ENCODE data around the gene ZNF211.

DNA sequence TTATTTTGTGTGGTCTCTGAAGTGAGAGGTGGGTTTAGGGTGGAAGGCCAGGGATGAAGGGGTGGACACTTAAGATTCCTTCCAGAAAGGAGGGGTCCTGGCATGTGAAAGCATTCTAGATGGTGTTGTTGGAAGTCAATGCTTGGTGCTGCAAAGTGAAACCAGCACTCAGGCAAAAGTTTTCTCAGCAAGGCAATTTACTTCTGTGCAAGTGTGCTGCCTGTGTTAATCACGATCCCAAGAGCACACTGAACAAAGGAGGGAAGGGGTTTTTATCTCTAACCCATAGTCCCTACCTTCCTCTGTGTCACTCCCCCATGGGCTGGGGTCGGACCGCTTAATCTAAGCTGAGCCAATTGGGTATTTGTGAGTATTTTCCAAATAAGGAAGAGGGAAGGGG is 17.6 kb upstream of the ZNF211 start:
- TF ChIP-seq, protein P1, sequence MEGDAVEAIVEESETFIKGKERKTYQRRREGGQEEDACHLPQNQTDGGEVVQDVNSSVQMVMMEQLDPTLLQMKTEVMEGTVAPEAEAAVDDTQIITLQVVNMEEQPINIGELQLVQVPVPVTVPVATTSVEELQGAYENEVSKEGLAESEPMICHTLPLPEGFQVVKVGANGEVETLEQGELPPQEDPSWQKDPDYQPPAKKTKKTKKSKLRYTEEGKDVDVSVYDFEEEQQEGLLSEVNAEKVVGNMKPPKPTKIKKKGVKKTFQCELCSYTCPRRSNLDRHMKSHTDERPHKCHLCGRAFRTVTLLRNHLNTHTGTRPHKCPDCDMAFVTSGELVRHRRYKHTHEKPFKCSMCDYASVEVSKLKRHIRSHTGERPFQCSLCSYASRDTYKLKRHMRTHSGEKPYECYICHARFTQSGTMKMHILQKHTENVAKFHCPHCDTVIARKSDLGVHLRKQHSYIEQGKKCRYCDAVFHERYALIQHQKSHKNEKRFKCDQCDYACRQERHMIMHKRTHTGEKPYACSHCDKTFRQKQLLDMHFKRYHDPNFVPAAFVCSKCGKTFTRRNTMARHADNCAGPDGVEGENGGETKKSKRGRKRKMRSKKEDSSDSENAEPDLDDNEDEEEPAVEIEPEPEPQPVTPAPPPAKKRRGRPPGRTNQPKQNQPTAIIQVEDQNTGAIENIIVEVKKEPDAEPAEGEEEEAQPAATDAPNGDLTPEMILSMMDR (IDR thresholded peaks at IDR 0.05 in 8 of 11, conservative IDR thresholded peaks at IDR 0.05 in 3 of 11): no peak
- TF ChIP-seq POLR2A (IDR thresholded peaks at IDR 0.05) (no peak), POLR2AphosphoS5 (IDR thresholded peaks at IDR 0.05) (no peak)
